A204.1 (cell line): ENCODE results near the gene CASKIN1.

Experiments used
- FAIRE-seq: peaks from 2 replicates; lab custom pipeline; 2012; peaks lifted over from hg19 to GRCh38; lab: Jason Lieb, UNC

Gene CASKIN1

GRCh38 chr16:2190659-2191445 lies 5.6 kb downstream of the CASKIN1 start:
- FAIRE-seq, result no peak

DNA sequence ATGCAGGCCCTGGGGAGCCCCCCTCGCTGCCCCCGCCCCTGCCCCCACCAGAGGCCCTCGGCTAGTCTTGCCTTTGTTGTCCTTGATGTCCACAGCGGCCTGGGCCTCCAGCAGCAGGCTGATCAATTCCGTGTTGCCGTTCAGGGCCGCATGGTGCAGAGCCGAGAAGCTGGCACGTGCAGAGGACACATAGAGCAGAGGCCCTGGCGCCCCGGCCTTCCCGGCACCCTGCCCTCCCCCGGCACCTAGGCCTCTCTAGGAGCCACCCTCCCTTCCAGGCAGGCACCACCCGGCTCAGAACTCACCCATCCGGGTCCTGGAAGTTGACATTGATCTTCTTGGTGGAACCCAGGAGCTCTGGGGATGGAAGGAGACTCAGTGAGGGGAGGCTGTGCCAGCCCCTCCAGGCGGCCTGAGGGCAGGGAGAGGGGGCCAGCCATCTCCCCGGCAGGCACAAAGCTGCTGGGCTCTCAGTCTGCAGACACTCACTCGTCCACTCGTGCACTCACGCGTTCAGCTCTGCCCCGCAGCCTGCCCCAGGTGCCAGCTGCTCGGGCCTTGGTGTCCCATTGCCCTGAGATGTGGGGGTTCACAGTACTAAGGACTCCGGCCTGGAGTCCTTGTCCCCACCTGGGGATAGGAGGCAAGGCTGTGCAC lies 6.3 kb downstream of the CASKIN1 start:
- no peak for FAIRE-seq

GRCh38 chr16:2189252-2189893 lies 7.0 kb downstream of the CASKIN1 start:
- no peak for FAIRE-seq

DNA sequence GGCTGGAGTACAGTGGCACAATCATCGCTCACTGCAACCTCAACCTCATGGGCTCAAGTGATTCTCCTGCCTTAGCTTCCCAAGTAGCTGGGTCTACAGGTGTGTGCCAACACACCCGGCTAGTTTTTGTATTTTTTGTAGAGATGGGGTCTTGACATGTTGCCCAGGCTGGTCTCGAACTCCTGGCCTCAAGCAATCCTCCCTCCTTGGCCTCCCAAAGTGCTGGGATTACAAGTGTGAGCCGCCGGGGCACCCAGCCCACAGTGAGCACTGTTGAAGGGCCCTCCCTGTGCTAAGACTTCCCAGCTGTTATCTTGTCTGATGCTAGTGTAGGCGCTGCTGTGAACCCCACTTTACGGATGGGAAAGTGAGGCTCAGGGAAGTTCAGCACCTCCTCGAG lies 8.0 kb downstream of the CASKIN1 start:
- FAIRE-seq, result no peak

- no peak for FAIRE-seq
Observed at GRCh38 chr16:2187212-2187611, 9.2 kb downstream of the CASKIN1 start.

GRCh38 chr16:2186505-2186904 lies 9.9 kb downstream of the CASKIN1 start:
- no peak for FAIRE-seq

GRCh38 chr16:2186064-2186463 lies 10.3 kb downstream of the CASKIN1 start:
- FAIRE-seq, result no peak

- FAIRE-seq, result no peak
Observed at GRCh38 chr16:2184962-2185361, 11.4 kb downstream of the CASKIN1 start.

GRCh38 chr16:2184346-2184745 lies 12.1 kb downstream of the CASKIN1 start:
- no peak for FAIRE-seq

GRCh38 chr16:2183671-2184070 lies 12.7 kb downstream of the CASKIN1 start:
- no peak for FAIRE-seq

DNA sequence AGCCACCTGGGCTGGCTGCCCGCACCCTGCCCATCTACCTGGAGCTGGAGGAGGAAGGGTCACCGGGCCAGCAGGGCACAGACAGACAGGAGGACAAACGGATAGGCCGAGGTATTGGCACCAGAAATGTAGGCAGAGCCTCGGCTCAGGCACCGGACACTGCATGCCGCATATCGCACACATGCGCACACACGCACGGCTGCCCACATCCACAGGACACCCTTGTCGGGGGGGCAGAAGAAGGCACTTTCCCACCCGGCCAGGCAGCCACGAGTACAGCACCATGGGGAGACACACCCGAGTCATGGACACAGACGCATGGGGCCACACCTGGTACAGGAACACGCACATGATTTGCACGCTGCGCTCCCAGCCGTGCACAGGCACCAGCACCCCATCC lies 14.5 kb downstream of the CASKIN1 start:
- no peak for FAIRE-seq

DNA sequence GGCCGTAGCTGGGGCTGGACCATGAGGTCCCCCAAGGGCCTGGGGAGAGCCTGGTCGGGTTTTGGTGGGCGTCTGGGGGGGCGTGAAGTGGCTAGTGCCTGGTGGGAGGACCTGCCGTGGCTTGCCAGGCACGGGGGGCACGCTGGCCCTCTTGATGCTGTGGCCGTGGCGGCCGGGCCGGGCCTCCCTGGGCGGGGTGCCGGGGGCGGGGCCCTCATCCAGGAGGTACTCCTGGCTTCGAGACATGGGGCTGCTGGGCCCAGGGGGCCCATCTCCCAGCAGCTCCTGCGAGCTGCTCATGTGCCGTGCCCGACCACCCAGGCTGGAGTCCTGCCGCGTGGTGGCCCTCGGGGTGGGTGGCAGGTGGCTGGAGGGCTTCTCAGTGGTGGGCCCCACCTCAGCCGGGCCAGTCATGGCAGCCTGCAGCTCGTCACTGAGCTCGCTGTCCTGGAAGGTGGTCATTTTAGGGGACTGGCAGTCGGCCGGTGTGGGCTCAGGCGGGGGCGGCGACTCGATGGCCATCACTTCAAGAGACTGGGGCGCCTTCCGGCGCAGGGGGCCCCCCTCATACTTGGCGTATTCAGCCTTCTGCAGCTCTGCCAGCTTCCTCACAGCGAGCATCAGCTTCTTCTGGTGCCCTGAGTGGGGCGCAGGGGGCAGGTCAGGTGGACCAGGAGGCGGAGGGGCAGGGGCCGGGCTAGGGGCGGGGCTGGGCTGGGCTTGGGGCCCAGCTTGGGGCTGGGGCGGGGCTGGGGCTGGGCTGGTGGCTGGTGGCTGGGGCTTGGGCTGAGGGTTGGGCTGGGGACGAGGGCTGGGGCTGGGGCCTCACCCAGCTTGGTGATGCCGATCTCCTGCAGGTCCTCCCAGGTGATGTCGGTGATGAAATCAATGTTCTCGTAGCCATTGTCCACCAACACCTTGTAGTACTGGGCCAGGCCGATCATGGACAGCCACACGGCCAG lies 15.2 kb downstream of the CASKIN1 start:
- FAIRE-seq, result no peak

GRCh38 chr16:2180461-2180860 lies 15.9 kb downstream of the CASKIN1 start:
- no peak for FAIRE-seq

- no peak for FAIRE-seq
Observed at GRCh38 chr16:2179576-2179975, 16.8 kb downstream of the CASKIN1 start.

- FAIRE-seq, result no peak
Observed at GRCh38 chr16:2179107-2179501, 17.3 kb downstream of the CASKIN1 start.

DNA sequence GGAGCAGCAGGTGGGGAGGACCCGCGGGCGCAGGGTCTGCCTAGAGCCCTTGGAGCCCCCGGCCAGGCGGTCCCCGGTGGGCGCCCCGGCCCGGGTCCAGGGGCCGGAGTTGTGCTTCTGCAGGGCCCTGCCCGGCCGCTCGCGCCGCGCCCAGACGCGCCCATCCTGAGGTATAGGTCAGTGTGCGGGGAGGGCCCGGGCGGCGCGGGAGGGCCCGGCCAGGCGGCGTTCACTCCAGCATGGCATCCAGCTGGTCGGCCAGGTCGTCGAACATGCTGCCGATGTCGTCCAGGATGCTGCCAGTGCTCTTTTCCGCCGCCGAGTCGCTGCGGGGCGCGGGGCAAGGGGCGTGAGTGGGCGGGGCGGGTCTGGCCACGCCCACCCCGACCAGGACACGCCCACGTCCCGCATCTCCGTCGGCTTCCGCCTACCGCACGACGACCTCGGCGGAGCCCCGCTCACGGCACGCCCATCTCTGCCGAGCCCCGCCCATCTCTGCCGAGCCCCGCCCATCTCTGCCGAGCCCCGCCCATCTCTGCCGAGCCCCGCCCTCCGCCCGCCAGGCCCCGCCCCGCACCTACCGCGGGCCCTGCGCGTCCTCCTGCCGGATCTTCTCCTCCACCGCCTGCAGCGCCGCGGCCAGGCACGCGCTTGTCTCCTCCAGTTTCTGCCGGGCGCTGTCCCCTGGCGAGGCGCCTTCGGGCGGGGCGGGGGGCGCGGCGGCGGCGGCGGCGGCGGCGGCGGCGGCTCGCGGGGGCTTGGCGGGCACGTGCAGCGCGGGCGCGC lies 17.9 kb downstream of the CASKIN1 start:
- no peak for FAIRE-seq

- FAIRE-seq, result no peak
Observed at GRCh38 chr16:2177561-2177960, 18.8 kb downstream of the CASKIN1 start.

- FAIRE-seq, result no peak
Observed at GRCh38 chr16:2177101-2177500, 19.3 kb downstream of the CASKIN1 start.

- FAIRE-seq, result no peak
Observed at GRCh38 chr16:2176047-2176446, 20.4 kb downstream of the CASKIN1 start.

DNA sequence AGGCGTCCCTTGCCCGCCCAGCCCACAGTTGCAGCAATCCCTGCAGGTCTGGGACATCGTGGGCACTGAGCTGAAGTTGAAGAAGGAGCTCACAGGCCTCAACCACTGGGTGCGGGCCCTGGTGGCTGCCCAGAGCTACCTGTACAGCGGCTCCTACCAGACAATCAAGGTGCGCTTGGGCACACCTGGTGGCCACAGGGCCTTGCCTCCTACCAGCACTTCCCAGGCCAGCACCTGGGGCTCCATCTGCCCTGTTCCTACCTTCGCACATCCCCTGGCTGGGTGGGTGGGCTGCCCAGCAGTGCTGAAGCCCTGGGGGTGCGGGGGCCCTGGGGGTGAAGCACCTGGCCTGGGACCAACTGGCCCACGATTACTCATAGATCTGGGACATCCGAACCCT lies 21.0 kb downstream of the CASKIN1 start:
- no peak for FAIRE-seq

GRCh38 chr16:2174396-2175131 lies 21.8 kb downstream of the CASKIN1 start:
- FAIRE-seq, result no peak
